GM19035 (cell line): Measurements from ENCODE around the gene TANGO6.

ENCODE experiments used
- ATAC-seq: cut with Tn5 transposase; IDR thresholded peaks from one replicate; pipeline ENCODE4 v1.9.1; 2021; ENCODE audit not compliant: unreplicated experiment

The TANGO6 gene

GRCh38 chr16:68907297-68907696 lies 64.0 kb downstream of the TANGO6 start:
- ATAC-seq, result no peak

GRCh38 chr16:68907781-68908181 lies 64.5 kb downstream of the TANGO6 start:
- ATAC-seq, result no peak

- no peak for ATAC-seq
These were observed 65.9 kb downstream of the TANGO6 start for GRCh38 chr16:68909099-68909733.

GRCh38 chr16:68910051-68910450 lies 66.7 kb downstream of the TANGO6 start:
- ATAC-seq, result no peak

GRCh38 chr16:68915589-68915988 lies 72.3 kb downstream of the TANGO6 start:
- ATAC-seq, result no peak

- ATAC-seq, result no peak
These were observed 74.2 kb downstream of the TANGO6 start for GRCh38 chr16:68917541-68917940.

GRCh38 chr16:68920349-68920748 lies 77.0 kb downstream of the TANGO6 start:
- no peak for ATAC-seq

GRCh38 chr16:68921637-68922036 lies 78.3 kb downstream of the TANGO6 start:
- ATAC-seq, result no peak

GRCh38 chr16:68923116-68923515 lies 79.8 kb downstream of the TANGO6 start:
- no peak for ATAC-seq

GRCh38 chr16:68927018-68927417 lies 83.7 kb downstream of the TANGO6 start:
- no peak for ATAC-seq

GRCh38 chr16:68931196-68931595 lies 87.9 kb downstream of the TANGO6 start:
- ATAC-seq, result no peak

- no peak for ATAC-seq
These were observed 91.1 kb downstream of the TANGO6 start for GRCh38 chr16:68934402-68934801.

- no peak for ATAC-seq
These were observed 91.7 kb downstream of the TANGO6 start for GRCh38 chr16:68935008-68935407.

GRCh38 chr16:68936736-68937631 lies 93.7 kb downstream of the TANGO6 start:
- ATAC-seq, result no peak

GRCh38 chr16:68939692-68940320 lies 96.5 kb downstream of the TANGO6 start:
- no peak for ATAC-seq

GRCh38 chr16:68940816-68941215 lies 97.5 kb downstream of the TANGO6 start:
- no peak for ATAC-seq

GRCh38 chr16:68943961-68944360 lies 100.6 kb downstream of the TANGO6 start:
- no peak for ATAC-seq

- no peak for ATAC-seq
These were observed 105.0 kb downstream of the TANGO6 start for GRCh38 chr16:68948230-68948910.

GRCh38 chr16:68951991-68952877 lies 108.9 kb downstream of the TANGO6 start:
- ATAC-seq, result no peak

- no peak for ATAC-seq
These were observed 111.7 kb downstream of the TANGO6 start for GRCh38 chr16:68954911-68955635.
